ENCODE measurements around the gene GABPB1. TPM values are rescaled to one million over a fixed set of nuclear protein-coding genes. Genes with fewer than 3 reads are reported as not detected.

GABPB1 gene
- polyA plus RNA-seq, 1 donor: 35.3 TPM

DNA sequence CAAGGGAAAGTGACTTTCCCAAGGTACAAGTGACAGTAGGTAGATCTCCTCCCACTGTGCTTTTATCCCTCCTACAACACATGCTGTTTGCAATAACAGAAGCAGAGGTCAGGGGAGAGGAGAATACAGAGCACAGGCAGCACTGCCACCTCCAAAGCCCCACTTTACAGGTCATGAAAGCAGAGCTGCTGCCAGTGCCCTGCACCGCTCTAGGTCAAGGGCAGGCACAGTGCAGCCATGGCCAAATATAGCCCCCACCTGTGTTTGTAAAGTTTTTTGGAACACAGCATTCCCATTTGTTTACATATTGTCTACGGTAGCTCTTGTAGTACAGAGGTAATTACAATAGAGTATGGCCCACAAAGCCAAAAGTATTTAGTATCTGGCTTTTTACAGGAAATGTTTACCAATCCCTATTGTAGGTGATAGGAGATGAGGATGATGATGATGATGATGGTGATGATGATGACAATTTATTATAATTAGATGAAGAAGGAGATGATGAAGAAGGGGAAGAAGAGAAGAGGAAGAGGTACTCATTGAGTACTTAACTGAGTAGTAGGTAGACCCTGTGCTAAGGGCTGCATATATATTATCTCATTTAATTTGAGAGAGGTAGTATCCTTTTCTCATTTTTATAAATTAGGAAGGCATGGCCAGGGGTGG, 109.9 kb downstream of the GABPB1 start:
- no peak for DNase-seq

DNA sequence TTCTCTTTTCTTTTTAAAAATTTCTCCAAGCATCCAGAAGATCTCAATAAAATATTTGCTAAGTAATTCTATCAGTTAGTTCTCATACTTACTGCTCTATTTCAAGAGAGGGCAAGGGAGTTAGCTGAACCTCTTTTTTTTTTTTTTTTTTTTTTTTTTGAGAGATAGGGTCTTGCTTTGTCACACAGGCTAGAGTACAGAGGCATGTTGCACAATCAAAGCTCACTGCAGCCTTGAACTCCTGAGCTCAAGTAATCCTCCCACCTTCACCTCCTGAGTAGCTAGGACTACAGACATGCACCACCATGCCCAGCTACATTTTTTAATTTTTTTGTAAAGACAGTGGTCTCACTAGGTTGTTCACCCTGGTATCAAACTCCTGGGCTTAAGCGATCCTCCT, 110.8 kb downstream of the GABPB1 start:
- DNase-seq: no peak

DNA sequence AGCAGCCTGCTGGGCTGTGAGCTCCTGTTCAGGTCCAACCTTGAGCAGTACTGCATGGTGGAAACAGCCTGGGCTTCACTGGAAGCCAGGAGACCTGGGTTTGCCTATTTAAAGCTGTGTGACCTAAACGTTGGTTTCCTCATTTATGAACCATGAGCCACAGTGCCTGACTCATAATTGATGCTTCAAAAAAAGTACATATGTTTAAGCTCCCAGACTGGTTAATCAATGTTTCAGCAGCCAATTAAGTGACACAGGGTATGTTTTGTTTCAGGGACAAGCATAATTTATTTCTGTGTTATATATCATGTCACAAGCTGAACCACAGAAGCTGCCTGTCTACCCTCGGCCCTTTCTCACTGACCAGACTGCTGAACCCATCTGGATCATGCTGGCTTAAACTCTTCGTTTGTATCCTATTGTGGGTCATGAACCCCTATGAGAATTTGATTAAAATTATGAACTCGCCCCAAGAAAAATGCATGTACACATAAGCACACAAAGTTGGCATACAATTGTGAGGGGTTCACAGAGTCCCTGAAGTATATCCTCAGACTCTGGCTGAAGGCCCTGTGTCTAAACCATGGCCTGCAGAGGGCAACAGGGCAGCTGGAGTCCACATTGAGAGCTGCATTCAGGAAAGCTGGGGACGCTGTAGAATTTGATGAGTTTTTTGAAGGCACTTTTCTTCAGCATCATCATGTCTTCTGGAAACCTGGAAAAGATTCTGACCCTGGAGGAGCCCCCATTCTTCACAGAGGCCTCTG, 113.1 kb downstream of the GABPB1 start:
- DNase-seq: no peak

DNA sequence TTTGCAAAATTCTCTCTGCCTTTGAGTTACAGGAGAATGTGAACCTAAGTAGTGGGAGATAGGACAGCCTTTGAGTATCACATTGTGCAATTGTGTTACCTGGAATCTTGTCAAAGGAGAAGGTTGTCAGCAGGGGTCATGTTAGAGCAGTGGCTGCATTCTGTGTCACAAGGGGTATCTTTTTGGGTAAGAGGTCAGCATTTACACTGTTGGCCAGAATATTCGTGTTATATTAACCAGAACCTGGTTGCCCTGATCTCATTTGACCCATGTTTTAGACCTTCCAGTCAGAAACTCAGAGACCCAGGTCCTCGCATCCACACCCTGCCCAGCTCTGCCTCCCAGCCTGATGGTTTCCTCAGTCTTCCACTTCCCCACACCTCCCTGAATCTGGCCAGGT, 116.7 kb downstream of the GABPB1 start:
- DNase-seq: no peak

DNA sequence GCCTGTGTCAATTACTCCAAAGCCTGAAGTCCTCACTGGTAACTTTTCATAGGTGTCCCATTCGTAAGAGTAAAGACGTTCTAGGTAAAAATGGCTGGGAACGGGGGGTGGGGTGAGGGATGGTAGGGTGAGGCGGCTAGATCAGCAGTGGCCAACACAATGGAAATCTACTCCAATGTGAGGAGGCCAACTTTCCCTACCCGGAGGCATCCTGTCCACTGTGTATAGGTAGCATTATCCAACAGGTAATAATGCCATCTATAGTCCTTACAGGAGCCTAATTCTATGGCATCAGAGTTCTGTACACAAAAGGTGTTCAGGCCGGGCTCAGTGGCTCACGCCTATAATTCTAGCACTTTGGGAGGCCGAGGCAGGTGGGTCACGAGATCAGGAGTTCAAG, 118.6 kb downstream of the GABPB1 start:
- DNase-seq: no peak

DNA sequence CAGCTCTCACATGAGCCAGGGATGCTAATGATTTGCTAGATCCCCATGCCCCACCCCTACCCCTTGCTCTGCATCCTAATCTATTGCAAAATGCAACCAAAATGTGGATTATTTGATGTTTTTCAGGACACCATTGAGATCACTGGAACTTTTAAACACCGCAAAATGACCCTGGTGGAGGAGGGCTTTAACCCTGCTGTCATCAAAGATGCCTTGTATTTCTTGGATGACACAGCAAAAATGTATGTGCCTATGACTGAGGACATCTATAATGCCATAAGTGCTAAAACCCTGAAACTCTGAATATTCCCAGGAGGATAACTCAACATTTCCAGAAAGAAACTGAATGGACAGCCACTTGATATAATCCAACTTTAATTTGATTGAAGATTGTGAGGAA, 119.2 kb downstream of the GABPB1 start:
- DNase-seq: no peak

DNA sequence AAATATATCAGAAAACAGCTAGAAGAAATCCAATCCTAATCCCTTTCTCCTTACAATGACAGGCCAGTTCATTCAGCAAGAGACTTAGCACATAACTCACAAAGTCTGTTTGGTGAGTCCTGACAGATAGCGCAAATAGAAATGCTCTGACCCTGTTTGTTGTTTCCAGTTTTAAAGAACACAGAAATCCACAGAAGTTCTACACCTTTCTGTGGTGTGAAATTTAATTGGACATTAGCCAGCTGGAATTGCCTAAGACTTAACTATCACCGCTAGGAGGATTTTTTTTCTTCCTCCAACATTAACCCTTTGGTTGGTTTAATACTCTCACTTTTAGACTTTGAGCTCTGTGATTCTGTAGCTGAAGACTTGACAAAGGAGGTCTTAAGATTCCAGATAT, 120.2 kb downstream of the GABPB1 start:
- no peak for DNase-seq

DNA sequence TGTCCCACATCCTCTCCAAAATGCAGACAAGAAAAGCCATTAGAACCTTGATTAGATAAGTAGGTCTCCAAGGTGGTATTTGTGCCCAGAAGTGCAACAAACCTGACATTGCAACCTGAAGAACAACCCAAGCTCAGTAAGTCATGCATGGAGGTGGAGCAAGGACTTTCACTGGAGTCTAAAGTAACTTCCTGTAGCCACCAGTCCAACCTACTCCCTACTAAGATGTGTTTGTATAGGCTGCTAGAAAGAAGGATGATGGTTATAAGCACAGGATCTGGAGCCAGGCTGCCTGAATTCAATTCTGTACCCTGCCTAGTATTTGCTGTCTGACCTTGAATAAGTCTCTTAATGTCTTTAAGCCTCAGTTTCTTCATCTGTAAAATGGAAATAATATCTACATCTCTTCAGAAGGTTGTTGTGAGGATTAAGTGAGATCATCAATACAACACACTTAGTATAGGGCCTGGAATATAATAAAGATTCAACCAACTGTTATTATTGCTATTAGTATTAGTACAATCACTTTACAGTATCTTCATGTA, 121.7 kb downstream of the GABPB1 start:
- DNase-seq: no peak

DNA sequence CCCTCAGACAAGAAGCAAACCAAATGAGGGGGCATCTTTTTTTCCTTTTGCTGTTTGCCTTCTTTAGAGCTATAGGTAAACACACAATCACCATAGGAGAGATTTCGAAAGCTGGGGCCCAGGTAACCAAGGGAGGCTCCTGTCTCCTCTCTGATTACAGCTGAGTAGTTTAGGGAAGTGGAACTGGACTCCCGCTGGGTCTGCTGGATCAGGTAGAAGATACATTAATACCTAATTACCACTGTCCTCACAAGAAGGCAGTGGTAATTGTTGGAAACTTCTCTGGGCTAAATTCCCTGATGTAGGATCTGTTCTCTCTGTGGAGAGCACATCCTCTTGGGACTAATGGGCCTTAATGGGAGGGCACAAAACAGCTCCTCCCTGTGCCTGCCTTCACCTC, 122.2 kb downstream of the GABPB1 start:
- no peak for DNase-seq

DNA sequence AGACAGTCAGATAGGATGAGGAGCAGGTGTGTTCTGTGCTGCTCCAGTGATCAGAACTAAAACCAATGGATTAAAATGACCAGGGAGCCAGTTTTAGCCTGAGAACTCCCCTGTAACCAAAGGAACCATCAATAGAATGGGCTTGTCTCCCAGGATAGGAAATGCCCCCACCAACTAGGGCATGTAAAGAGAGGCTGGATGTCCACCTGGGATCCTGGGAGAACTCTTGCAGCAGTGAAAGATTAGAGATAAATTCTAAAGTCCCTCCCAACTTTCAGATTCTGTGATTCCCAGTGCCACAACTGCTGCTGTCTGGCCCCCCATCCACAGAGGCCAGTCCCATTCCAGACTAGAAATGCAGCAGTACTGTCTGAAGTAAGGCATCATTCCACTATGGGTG, 123.2 kb downstream of the GABPB1 start:
- DNase-seq: no peak

DNA sequence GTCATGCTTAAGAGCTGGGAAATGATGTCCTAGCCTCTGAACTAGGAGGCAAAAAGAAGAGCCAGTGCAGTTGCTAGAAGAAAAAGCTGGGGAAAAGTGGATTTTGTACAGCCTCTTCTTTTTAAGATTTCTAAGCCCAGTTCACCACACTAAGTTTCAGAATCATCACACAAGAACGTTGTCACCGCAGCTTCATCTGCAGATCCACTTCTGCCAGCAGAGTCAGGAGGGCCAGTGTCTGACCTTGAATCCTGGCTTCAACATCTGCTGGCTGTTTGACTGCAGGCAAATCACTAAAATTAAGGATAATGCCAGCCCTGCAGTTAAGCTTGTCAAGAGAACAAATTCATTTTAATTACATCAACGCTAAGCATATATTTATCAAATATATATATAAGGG, 125.7 kb downstream of the GABPB1 start:
- DNase-seq: no peak

DNA sequence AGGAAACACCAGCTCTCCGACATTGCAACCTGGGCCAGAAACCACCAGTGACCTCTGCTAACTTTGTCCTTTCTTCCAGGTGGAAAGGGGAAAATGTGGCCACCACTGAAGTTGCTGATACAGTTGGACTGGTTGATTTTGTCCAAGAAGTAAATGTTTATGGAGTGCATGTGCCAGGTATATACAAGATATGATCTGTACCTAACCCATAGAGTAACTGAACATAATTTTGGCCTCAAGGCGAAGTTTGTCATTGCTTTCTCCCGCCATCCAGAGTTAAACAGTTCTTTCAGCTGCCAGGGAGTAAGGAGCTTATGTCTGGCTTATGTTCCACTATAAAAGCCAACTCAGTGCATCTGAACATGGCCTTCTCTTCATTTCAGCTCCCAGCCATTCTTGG, 126.1 kb downstream of the GABPB1 start:
- no peak for DNase-seq

DNA sequence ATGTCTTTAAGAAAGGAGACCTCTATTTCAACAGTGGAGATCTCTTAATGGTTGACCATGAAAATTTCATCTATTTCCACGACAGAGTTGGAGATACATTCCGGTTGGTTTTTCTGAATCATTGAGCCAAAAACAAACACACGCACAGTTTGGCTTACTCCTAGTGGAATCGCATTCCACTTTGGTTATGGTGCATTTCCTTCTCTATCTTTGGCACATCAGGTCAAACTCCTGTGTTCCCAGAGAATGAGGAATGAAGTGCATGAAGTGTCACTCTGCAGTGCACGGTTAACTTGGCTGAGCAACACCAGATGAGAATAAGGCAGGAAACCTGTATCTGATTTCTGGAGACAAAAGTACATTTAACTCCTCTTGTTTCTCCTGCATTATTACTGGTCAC, 127.9 kb downstream of the GABPB1 start:
- no peak for DNase-seq

DNA sequence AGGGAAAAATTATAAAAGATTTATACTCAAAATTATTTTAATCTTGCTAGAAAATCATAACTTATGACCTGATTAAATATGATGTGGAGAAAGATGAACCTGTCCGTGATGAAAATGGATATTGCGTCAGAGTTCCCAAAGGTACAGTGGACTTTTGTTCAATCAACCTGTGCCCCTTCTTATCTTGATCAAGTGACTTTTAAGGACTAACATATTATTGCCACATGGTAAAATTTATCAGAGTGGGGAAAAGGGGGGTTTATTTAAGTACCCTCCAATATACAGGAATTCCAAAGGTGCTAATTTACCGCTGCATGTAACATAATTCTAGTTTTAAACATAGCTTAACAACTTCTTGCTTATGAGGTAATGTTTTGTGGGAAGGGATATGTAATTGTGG, 129.1 kb downstream of the GABPB1 start:
- DNase-seq: no peak

Other genes with a start within 250 kb of the GABPB1 start
- 3.8 TPM for gene ATP8B4, start 236.0 kb downstream of the GABPB1 start, polyA plus RNA-seq (ENCODE audit: insufficient read length)
- 70.6 TPM for gene SLC27A2, start 173.0 kb downstream of the GABPB1 start, polyA plus RNA-seq (ENCODE audit: insufficient read length)
- gene HDC, start 89.5 kb downstream of the GABPB1 start, polyA plus RNA-seq (ENCODE audit: insufficient read length): 0.96 TPM
- 67.5 TPM for gene USP8, start 69.2 kb upstream of the GABPB1 start, polyA plus RNA-seq (ENCODE audit: insufficient read length)
- 1.5 TPM for gene USP50, start 191.5 kb upstream of the GABPB1 start, polyA plus RNA-seq (ENCODE audit: insufficient read length)